Epidermal melanocyte (primary cell): Measurements from ENCODE around the gene ZNF689.
A peak's percentile ranks its signal among the peaks of the same experiment; 100 is the strongest.
"Not testable (repeated sequence)": the region's sequence is repeated elsewhere in the genome, so short reads cannot be mapped to it uniquely, and the experiment has no call there.

Experiments used
- DNase-seq: peaks from one replicate; pipeline ENCODE4 v3.0.0; 2011; ENCODE audit warnings: low spot score; ENCODE audit not compliant: insufficient read length

The ZNF689 gene

DNA sequence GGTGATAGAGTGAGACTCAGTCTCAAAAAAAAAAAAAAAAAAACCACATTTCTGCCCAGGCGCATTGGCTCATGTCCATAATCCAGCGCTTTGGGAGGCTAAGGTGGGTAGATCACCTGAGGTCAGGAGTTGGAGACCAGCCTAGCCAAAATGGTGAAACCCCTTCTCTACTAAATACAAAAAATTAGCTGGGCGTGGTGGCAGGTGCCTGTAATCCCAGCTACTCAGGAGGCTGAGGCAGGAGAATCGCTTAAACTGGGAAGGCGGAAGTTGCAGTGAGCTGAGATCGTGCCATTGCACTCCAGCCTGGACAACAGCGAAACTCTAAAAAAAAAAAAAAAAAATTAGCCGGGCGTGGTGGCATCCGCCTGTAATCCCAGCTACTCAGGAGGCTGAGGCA, 26.9 kb upstream of the ZNF689 start:
- DNase-seq, result not testable (repeated sequence)

DNA sequence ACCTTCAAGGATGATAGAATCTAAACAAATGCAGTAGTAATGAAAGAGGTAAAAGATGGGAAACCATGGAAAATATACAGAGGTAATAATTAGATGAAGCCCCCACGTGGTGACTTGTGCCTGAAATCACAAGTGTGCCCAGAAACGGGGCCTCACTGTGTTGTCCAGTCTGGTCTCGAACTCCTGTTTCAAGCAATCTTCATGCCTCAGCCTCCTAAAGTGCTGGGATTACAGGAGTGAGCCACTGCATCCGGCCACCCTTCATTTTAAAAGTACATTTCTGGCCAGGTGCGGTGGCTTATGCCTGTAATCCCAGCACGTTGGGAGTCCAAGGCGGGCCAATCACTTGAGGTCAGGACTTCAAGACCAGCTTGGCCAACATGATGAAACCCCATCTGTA, 26.4 kb upstream of the ZNF689 start:
- no peak for DNase-seq

DNA sequence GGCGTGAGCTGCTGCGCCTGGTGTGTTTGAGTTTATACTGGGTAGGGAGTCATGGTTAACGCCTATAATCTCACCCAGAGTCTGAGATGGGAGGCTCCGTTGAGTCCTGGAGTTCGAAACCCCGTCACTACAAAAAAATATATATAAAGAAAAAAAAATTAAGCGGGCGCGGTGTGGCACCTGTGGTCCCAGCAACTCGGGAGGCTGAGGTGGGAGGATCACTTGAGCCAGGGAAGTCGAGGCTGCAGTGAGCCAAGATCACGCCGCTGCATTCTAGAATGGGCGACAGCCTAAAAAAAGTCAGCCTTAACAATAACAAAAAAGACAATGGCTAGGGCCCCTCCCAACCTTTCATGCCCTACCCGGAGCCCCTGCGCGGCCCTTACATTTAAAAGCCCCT, 23.3 kb upstream of the ZNF689 start:
- DNase-seq, result no peak

DNA sequence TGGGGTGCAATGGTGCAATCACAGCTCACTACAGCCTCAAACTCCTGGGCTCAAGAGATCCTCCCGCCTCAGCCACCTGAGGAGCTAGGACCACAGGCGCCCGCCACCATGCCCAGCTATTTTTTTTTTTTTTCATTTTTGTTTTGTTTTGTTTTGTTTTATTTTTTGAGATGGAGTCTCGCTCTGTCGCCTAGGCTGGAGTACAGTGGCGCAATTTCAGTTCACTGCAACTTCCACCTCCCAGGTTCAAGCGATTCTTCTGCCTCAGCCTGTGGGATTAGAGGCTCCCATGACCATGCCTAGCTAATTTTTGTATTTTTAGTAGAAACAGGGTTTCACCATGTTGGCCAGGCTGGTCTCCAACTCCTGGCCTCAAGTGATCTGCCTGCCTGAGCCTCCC, 22.3 kb upstream of the ZNF689 start:
- DNase-seq, result not testable (repeated sequence)

DNA sequence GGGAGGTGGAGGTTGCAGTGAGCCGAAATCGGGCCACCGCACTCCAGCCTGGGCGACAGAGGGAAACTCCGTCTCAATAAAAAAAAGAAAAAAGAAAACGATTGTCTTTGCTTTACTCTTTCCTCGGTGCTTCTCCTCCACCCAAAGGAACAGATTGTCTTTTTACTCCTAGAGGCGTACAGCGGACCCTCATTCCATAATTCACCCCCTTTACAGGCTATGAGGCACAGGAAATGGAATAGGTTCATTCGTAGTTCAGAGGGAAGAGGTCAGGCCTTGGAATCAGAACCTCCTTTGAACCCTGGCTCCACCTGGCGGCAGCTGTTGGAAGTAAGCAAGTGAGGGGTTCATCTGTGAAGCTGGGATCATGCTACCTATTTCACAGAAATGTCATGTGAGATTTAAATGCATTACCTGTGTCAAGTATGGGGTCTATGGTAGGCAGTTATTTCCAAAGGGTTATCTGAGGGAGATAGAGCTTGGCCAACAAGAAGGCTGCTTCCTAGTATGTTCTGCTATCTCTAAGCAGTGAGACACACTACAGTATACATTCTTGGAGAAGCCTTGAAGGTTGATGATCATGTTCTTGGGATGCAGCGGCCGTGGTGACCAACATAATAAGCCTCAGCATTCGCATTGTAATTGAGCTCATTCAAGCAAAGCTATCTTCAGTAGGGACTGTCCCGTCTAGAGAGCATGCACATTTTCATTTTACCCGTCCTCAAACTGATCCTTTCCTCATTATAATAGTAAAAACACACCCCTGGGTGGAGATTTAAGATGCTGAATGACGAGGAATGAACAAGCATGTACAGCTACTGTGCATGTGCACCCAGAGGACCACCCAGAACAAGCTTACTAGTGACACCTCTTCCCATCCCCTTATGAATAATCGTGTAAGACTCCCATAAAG, 18.7 kb upstream of the ZNF689 start:
- DNase-seq, result peak; percentile 73

DNA sequence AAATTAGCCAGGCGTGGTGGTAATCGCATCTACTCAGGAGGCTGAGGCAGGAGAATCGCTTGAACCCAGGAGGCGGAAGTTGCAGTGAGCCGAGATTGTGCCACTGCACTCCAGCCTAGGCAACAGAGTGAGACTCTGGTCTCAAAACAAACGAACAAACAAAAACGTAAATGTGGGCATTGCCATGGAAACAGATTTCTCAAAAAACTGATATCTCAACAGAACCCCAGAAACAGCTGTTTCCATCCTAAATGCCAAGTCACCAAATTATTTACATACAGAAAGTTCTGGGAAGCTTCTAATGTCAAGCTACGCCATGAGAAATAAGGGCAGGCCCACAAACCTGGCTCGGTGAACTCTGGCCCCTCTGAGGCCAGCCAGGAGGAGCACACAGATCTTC, 16.0 kb upstream of the ZNF689 start:
- no peak for DNase-seq

DNA sequence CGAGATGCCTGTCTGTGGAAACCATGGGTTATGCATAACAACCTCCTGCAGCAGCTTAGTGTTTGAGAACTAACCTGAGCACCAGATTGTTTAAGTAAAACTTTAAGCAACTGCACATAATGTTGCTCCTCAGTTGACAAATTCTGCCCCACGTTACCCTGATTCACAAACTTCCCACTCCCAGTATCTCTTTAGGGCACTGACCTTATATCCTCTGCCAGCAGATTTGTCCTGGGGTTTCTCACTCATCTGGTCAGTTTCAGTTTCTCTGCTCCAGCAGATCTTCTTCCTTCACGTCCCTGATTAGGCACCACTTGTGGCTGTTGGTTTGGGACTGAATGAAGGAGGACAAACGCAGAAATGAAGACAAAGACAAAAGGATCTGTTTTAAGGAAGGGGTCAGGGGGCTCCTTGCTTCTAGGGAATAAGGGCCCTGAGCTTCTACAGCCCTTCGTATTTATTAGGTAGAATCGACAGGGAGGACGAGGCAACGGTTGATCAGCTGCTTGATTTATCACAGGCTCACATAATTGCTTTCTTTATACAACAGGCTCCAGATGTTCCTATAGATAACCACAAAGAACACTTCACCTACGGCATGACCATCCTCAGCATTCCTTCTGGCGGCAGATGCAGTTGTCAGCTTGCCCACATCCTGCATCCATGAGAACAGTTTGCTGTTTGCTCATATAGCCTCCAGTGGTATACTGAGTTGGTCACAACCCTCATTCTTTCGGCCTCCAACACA, 13.5 kb upstream of the ZNF689 start:
- no peak for DNase-seq

DNA sequence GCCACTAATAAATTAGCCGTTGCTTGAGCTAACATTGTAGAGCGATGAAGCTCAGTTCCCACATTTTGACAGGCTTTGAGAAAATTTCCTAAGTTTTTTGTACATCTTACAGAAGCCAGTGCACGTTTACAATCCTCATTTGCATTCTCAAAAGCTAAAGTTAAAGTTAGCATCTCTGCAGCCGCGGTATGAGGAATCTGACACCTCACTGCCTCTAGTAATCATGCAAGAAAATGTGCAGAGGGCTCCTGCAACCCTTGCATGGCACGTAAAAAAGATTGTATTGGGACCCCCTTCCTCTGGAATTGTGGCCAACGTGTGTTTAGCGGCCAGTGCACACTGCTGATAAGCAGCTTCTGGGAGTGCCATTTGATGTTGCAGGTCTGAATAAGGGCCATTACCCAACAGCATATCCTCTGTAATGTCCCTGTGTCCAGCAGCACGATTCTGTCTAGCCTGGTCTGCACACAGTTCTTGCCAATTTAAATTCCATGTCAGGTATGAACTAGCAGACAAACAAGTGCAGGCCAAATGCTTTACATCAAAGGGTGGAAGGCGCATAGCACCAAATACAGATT, 12.4 kb upstream of the ZNF689 start:
- DNase-seq, result no peak

DNA sequence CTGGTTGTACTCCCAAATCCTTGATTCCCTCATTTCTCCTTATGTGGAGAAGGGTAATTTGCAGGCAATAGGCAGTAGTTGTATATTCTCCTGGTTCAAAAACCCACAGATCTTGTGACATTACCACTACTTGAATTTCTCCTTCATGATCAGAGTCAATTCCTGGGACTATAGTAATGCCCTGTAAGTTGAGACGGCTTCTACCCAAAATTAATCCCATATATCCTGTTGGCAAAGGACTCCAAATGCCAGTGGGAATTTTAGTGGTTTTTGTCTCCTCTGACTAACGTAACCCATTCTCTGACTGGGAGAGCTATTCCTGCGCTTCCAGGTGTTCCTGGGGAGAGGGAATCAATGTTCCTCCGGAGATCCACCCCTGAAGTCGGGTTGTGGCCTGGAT, 11.6 kb upstream of the ZNF689 start:
- no peak for DNase-seq

DNA sequence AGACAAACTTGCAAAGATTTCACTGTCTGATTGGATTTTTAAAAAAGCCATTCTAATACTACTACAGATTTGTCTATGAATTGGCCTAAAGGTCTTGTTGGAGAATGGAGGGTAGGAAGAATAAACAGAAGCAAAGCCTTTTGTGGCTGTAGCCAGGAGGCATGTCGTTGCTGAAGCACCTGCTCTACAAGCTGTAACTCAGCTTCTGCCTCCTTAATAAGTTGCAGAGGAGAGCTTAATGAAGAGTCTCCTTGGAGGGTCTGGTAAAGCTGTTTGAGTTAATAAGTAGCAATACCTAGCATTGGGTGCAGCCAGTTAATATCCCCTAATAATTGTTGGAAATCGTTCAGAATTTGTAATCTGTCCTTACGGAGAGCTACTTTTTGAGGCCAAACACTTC, 10.0 kb upstream of the ZNF689 start:
- DNase-seq, result no peak

DNA sequence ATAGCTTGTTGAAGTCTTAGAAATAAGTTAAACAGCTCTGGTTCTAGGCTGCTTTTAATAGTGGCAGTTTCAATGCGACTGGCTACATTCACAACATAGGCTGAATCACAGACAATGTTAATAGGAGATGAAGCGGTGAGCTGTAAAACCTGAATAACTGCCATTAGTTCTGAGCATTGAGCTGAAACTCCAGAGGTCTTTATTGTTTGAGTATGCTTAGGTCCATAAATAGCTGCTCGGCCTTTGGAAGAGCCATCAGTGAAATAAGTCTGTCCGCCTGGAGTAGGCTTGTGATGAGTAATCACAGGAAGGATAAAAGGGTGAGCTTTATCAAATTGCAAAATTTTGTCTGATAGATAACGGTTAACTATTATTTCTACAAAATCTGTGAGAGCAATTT, 9.4 kb upstream of the ZNF689 start:
- DNase-seq, result no peak

DNA sequence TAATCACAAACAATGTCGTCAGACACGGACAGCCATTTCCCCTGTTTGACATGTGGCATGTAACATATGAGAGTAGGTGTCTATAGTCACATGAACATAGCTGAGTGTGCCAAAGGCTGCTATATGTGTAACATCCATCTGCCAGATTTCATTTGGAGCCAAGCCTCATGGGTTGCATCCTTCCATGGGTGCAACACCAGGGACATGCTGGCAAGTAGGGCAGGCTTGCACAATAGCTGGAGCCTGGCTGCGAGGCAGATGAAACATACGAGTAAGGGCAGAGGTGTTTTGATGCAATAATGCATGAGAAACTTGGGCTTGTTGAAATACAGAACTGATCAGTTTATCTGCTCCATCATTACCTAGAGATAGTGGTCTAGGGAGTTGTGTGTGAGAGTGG, 9.0 kb upstream of the ZNF689 start:
- no peak for DNase-seq

DNA sequence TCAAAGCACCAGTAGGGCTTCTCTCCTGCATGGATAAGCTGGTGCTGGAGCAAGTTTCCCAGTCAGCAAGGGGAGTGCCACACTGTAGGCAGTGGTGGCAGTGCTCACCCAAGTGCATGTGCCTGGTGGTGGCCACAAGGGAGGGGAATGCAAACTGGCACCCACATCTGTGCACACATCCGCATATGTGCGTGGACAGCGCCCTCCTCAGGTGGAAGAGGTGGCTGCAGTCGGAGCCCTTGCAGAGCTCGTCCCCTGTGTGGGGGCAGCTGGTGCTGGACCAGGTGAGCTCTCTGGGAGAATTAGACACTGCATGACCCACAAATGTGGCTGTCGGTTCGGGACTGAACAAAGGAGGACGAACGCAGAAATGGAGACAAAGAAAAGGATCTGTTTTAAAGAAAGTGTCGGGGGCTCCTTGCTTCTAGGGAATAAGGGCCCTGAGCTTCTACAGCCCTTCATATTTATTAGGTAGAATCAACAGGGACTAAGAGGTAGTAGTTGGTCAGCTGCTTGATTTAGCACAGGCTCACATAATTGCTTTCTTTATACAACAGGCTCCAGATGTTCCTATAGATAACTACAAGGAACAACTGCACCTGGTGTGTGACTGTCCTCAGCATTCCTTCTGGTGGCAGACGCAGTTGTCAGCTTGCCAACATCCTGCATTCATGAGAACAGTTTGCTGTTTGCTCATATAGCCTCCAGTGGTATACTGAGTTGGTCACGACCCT, 5.3 kb upstream of the ZNF689 start:
- no peak for DNase-seq

DNA sequence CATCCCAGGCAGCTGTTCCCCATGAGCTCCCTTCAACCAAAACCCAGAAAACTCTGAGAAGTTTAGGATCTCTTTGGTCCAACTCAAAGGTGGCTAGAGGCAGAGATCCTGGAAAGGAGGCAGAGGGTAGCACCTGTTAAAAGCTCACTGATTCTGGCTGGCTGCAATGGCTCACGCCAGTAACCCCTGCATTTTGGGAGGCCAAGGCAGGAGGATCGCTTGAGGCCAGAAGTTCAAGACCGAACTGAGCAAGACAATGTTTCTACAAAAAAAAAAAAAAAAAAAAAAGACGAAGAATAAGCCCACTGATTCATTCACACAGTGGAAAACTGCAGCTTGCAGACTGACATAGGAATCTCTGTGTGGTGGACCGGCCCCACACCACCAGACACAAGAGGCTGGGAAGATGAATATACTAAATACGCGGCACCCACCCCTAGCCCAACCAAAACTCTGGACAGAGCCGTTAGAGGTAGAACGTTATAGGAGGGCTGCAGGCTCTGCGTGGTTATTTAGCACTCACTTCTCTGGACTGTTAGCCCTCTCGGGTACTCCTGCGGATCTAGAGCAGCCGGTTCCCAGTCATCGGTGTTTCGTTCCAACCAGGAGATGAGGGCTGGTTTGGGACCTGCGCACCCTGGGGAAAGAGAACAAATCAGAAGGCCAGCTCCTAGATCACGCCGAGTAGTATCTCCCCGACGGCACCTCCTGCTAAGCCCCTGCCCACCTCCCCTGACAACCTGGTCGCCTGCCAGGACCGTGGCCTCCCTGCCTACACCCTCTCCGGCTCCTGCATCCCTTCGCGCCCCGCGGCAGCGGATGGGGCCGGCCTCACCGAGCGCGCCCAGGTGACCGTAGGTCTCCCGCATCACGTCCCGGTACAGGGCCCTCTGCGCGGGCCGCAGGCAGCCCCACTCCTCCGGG, 925 bp downstream of the ZNF689 start:
- DNase-seq, result peak; percentile 42

DNA sequence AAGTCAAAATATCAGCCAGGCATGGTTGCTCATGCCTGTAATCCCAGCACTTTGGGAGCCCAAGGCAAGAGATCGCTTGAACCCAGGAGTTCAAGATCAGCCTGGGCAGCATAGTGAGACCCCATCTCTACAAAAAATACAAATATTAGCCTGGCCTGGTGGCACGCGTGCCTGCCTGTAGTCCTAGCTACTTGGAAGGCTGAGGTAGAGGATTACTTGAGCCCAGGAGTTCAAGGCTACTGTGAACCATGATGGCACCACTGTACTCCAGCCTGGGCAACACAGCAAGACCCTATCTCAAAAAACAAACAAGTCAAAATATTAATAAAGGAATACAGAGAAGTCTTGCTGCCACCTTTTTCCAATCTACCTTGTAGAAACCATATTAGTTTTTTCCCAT, 4.2 kb downstream of the ZNF689 start:
- no peak for DNase-seq

DNA sequence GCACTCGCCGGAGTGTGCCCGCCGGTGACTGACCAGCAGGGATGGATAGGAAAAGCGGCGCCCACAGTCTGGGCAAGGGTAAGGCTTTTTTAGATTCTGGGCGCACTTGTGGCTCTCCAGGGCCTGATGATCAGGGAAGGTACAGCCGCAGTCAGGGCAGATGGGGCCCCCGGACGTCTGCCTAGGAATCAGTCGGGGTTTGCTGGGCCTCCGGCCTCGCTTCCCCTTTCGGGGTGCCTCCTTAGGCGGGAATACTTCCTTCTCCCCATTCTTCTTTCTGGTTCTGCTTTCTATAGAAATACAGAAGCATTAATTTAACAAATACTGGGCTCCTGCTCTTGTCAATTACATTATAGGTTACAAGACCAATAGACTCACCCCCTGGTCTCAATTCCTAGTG, 5.0 kb downstream of the ZNF689 start:
- no peak for DNase-seq

DNA sequence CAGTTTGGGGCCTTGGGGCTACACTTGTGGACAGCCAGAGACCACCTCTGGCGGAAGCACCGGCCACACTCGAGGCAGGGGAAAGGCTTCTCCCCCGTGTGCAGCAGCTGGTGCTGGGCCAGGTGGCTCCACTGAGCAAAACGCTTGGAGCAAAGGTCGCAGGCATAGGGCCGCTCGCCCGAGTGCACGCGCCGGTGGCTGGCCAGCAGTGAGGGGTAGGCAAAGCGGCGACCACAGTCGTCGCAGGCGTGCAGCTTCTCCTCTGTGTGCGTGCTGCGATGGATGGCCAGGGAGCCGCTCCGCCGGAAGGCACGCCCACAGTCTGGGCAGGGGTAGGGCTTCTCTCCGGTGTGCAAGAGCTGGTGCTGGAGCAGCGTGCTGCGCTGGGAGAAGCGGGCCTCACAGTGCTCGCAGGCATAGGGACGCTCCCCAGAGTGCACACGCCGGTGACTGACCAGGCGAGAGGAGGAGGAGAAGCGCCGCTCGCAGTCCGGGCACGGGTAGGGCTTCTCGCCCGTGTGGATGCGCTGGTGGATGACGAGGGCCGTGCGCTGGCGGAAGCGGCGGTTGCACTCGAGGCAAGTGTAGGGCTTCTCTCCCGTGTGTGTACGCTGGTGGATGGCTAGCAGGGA, 5.8 kb downstream of the ZNF689 start:
- no peak for DNase-seq

DNA sequence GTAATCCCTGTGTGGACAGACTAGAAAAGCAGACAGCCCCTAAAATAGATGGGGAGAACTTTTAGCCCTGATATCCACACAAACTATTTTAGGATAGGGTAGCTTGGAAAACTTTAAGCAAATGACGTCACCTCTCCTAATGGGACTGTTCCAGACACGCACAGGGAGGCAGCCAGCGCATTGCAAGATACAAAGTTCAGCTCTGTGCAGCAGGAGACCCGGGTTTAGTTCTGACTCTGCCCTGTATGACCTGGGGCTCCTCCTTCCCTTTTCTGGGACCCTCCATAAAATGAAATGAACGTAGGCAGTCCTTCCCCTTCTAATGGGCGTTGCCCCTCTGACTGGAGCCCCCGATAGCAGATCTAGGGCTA, 6.3 kb downstream of the ZNF689 start:
- no peak for DNase-seq

DNA sequence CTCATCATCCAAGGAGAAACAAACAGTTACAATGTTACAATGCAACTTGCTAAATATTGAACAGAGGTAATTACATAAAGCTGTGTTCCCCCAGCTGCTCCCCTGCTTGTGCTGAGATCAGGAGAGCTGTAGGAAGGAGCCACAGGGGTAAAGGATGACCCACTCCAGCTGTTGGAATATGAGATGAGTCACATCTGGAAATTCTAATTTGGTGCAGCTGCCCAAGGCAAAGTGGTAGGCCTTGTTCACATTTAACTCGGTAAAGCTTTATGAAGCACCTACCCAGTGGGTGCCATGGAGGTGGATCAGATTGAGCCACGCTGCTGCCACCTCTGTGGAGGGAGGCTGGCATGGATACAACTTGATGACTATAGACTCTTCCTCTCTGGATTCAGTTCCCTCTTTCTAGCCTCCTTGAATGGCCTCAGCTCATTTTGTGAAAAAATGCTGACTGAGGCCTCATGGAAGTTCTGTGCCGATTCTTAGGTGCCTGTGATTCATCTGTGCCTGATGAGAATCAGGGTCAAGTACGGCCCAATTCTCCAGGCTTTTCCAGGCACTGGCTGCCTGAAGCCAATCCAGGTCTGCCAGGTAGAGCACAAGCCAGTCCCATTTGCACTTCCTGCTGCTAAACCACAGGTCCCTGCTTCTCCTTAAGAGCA, 7.4 kb downstream of the ZNF689 start:
- DNase-seq, result no peak

DNA sequence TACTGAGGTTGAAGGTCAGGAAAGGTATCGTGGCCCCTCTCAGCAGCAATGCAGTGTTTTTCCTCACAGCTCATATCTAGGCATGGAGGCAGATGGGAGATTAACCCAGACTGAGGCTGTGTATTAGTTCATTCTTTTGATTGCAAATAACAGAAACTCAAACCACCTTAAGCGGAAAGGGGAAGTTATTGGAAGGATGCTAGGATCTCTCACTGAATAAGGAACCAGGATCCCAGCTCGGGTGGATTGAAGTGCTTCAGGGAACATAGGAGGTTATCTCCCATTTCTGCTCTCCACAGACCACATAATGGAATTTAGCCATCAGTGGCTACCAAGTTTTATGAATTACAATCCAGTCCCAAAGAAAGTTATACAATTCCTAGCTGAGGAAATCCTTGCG, 8.2 kb downstream of the ZNF689 start:
- no peak for DNase-seq
